Inflammatory macrophage (primary cell): ENCODE results near the gene ARV1.
A peak's percentile ranks its signal among the peaks of the same experiment; 100 is the strongest.
"Not testable (repeated sequence)": the region's sequence is repeated elsewhere in the genome, so short reads cannot be mapped to it uniquely, and the experiment has no call there.

Source experiments
- DNase-seq, 2 donors: peaks; one replicate each; pipeline ENCODE4 v3.0.0-alpha.2; 2020 to 2022

Gene ARV1

GRCh38 chr1:231045286-231045685 lies 66.4 kb downstream of the ARV1 start:
- DNase-seq: no peak

- DNase-seq: not testable (repeated sequence)
Measured at GRCh38 chr1:231045921-231046729, 67.2 kb downstream of the ARV1 start.

- DNase-seq: no peak
Measured at GRCh38 chr1:231046730-231047395, 68.0 kb downstream of the ARV1 start.

GRCh38 chr1:231047529-231047928 lies 68.6 kb downstream of the ARV1 start:
- not testable (repeated sequence) for DNase-seq

- not testable (repeated sequence) for DNase-seq
Measured at GRCh38 chr1:231048419-231048818, 69.5 kb downstream of the ARV1 start.

- DNase-seq: peak; percentile 21 to 48
Measured at GRCh38 chr1:231049121-231049979, 70.5 kb downstream of the ARV1 start.
